Mammary epithelial cell (primary cell): ENCODE measurements around the gene CPXM2.

Experiments
- CTCF ChIP-seq, 2 donors: IDR thresholded peaks in 1 of 2; conservative IDR thresholded peaks in 1 of 2; 2 replicates each; pipeline ENCODE4 v1.5.1; 2011 to 2012; ENCODE audit warnings: inconsistent platforms in 2 of 2, low read length in 2 of 2, mild to moderate bottlenecking in 2 of 2, control low read depth in 1 of 2, low read depth in 1 of 2; ENCODE audit not compliant: insufficient read depth in 1 of 2; ENCODE audit errors: extremely low read depth in 1 of 2
- EZH2 ChIP-seq: IDR thresholded peaks from 2 replicates; pipeline ENCODE4 v1.6.1; 2012; ENCODE audit warnings: low read length, inconsistent platforms, borderline replicate concordance

GRCh38 chr10:123784216-123784615, 107.4 kb downstream of the CPXM2 start:
- TF ChIP-seq CTCF (conservative IDR thresholded peaks at IDR 0.05 in 1 of 2, IDR thresholded peaks at IDR 0.05 in 1 of 2; ENCODE audit: extremely low read depth in 1 of 2, insufficient read depth in 1 of 2, low read depth in 1 of 2, low read length in 2 of 2) = no peak
- TF ChIP-seq EZH2 = no peak
